Ascending aorta (tissue), 2 donors: ENCODE measurements around the gene KLHDC4. TPM values are rescaled to one million over a fixed set of nuclear protein-coding genes. Genes with fewer than 3 reads are reported as not detected.

Experiments used
- DNase-seq, 2 donors: peaks; one replicate each; pipeline ENCODE4 v3.0.0-alpha.2; 2019; ENCODE audit warnings: low spot score in 2 of 2
- H3K27ac ChIP-seq, 2 donors: fragments of 200-600 bp; sonication (generic); one replicate each; pipeline ENCODE4 v1.5.1; 2016 to 2017; ENCODE audit warnings: mild to moderate bottlenecking in 1 of 2
- H3K27me3 ChIP-seq: fragments of 200-600 bp; sonication (generic); one replicate; pipeline ENCODE4 v1.5.1; 2017
- H3K36me3 ChIP-seq, 2 donors: fragments of 200-600 bp; sonication (generic); one replicate each; pipeline ENCODE4 v1.5.1; 2016
- H3K4me1 ChIP-seq, 2 donors: fragments of 200-600 bp; sonication (generic); one replicate each; pipeline ENCODE4 v1.5.1; 2016 to 2017; ENCODE audit warnings: mild to moderate bottlenecking in 1 of 2
- H3K4me3 ChIP-seq, 2 donors: fragments of 200-600 bp; sonication (generic); one replicate each; pipeline ENCODE4 v1.5.1; 2016 to 2017; ENCODE audit warnings: mild to moderate bottlenecking in 1 of 2
- H3K9me3 ChIP-seq, 2 donors: fragments of 200-600 bp; sonication (generic); one replicate each; pipeline ENCODE4 v1.5.1; 2016
- CTCF ChIP-seq, 3 experiments: fragments of 200-600 bp in 2 of 3; fragments of 450-650 bp in 1 of 3; sonication (generic) in 2 of 3; IDR thresholded peaks; one replicate each; pipeline ENCODE4 v1.5.1; 2016 to 2019; ENCODE audit warnings: antibody characterized with exemption in 3 of 3, mild to moderate bottlenecking in 1 of 3, moderate library complexity in 1 of 3
- intact Hi-C: fragments of 100-400 bp; cut with DNase I; formaldehyde crosslinking; loops from one replicate; pipeline ENCODE4 v1.15.1; 2023
- total RNA-seq: library from RNA; depleted of rRNA; stranded (reverse); fragments of >200 nt; gene quantifications from one replicate; pipeline ENCODE4 v1.1.0, GENCODE V29; 2016

KLHDC4 gene
- total RNA-seq, 1 donor from 2014 or later: 38.4 TPM

DNA sequence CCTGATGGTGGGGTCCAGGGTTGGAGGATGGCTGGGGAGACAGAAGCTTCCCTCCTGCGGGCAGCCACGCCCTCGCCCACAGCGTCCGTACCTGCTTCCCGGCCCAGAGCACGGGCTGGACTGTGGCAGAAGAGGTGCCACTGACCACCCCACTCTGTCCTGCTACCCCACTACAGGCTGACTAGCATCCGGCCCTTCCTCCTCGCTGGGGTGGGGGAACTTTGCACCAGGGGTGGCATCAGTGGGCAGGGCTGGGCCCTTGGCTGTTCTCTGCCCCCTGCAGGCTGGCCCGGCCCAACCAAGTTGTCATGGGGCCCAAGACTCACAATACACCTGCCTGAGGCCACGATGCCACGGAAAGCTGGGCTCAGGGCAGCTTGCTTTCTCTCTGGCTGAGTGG, 73.0 kb downstream of the KLHDC4 start:
- H3K27me3 ChIP-seq: no peaks in the 10 kb centered on the region
- no peak overlapping the region for H3K27ac ChIP-seq
- H3K9me3 ChIP-seq: no peaks in the 10 kb centered on the region
- peaks cover 0 to 2% of the 10 kb centered on the region in 2 donors for H3K4me1 ChIP-seq
- peaks cover 0 to 4% of the 10 kb centered on the region in 2 donors for H3K36me3 ChIP-seq
- intact Hi-C loops: no loop called here
- TF ChIP-seq CTCF (IDR thresholded peaks at IDR 0.05): no peak
- H3K4me3 ChIP-seq: no peak overlapping the region
- DNase-seq: no peak

DNA sequence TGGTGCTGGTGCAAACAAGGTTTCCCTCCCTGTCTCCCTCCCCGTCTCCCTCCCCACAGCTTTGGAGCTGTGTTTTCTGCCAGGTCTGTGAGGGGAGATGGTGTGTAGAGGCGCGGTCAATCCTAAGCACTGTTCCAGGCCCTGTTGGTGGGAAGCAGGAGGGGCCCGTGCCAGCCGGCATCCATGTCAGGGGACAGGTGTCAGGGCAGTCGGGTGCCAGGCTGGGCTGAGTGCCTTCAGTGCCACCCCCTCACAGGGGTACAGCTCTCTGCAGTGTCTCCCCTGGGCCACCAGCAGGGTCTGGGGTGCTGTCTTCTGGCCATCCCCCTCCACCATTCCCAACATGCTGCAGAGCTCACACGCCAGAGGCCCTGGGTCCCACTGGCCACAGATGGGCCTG, 73.6 kb downstream of the KLHDC4 start:
- peaks cover 0 to 4% of the 10 kb centered on the region in 2 donors for H3K36me3 ChIP-seq
- intact Hi-C loops: no loop called here

GRCh38 chr16:87691686-87692079, 74.1 kb downstream of the KLHDC4 start:
- H3K4me3 ChIP-seq: no peak overlapping the region
- intact Hi-C loops: no loop called here
- H3K27me3 ChIP-seq: no peaks in the 10 kb centered on the region
- H3K27ac ChIP-seq: no peak overlapping the region
- no peak for DNase-seq
- H3K9me3 ChIP-seq: no peaks in the 10 kb centered on the region
- no peak for TF ChIP-seq CTCF (IDR thresholded peaks at IDR 0.05)
- peaks cover 0 to 4% of the 10 kb centered on the region in 2 donors for H3K36me3 ChIP-seq
- H3K4me1 ChIP-seq: peaks cover 0 to 2% of the 10 kb centered on the region in 2 donors

More for the DNA sequence above, 73.6 kb downstream of the KLHDC4 start:
- peaks cover 0 to 2% of the 10 kb centered on the region in 2 donors for H3K4me1 ChIP-seq
- H3K9me3 ChIP-seq: no peaks in the 10 kb centered on the region
- H3K4me3 ChIP-seq: no peak overlapping the region
- DNase-seq: no peak
- TF ChIP-seq CTCF (IDR thresholded peaks at IDR 0.05): no peak
- H3K27me3 ChIP-seq: no peaks in the 10 kb centered on the region
- H3K27ac ChIP-seq: no peak overlapping the region

DNA sequence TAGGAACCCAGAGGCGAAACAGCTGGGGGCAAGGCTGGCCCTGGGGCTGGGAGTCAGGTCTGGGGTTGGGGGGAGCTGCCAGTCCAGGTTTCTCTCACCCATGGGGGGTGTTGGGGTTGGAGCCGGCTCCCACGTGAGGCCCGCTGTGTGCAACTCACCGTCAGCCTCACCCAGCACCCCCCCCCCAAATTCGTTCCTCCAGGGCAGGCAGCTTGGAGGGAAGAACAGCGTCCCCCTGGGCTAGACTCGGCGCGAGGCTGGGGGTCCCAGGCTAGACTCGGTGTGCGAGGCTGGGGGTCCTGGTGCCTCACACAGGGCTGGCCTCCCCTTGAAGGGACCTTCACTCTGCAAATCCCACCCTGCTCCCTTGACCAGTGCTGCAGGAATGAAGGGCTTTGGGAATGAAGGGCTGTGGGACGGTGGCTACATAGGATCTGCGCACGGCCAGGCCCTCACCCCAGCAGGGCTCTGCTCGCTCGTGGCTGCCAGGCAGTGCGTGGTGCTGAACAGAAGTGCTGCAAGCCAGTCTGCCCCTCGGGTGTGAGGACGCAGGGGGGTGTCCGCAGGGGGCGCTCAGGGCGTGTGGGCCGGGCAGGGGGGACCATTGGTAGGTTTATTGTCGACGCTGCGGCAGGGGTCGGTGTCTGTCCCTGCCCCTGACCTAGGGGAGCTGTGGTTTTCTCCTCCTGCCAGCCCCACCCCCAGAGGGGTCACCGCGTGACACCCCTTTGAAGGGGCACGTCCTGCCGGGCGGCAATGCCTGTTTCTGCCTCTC, 74.7 kb downstream of the KLHDC4 start:
- DNase-seq: no peak
- H3K9me3 ChIP-seq: no peaks in the 10 kb centered on the region
- intact Hi-C loops: no loop called here
- no peaks in the 10 kb centered on the region for H3K27me3 ChIP-seq
- H3K27ac ChIP-seq: no peak overlapping the region
- no peak overlapping the region for H3K4me3 ChIP-seq
- TF ChIP-seq CTCF (IDR thresholded peaks at IDR 0.05): no peak
- H3K36me3 ChIP-seq: peaks cover 0 to 4% of the 10 kb centered on the region in 2 donors
- peaks cover 0 to 2% of the 10 kb centered on the region in 2 donors for H3K4me1 ChIP-seq

DNA sequence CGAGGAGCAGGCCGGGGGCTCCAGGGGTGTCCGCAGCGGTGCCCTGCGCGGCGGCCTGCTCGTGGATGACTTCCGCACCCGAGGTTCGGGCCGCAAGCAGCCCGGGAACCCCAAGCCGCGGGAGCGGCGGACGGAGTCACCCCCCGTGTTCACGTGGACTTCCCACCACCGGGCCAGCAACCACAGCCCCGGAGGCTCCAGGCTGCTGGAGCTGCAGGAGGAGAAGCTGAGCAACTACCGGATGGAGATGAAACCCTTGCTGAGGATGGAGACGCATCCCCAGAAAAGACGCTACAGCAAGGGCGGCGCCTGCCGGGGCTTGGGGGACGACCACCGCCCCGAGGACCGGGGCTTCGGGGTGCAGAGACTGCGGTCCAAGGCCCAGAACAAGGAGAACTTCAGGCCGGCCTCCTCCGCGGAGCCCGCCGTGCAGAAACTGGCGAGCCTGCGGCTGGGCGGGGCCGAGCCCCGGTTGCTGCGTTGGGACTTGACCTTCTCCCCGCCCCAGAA, 75.8 kb downstream of the KLHDC4 start:
- intact Hi-C loops: no loop called here
- Histone ChIP-seq H3K9me3 (no peaks in the 10 kb centered on the region), H3K36me3 (peaks cover 0 to 4% of the 10 kb centered on the region in 2 donors), H3K27me3 (no peaks in the 10 kb centered on the region), H3K27ac (no peak overlapping the region), H3K4me3 (no peak overlapping the region), H3K4me1 (peaks cover 0 to 2% of the 10 kb centered on the region in 2 donors)
- TF ChIP-seq CTCF (IDR thresholded peaks at IDR 0.05): no peak
- DNase-seq: no peak
